A673 (cell line): ENCODE results near the gene PKNOX2. TPM values are rescaled to one million over a fixed set of nuclear protein-coding genes. Genes with fewer than 3 reads are reported as not detected.

Source experiments
- BruUV-seq: library from RNA; stranded (reverse); fragments of 400-500 nt; replicated peaks from 2 replicates; lab custom pipeline; 2021; lab: Mats Ljungman, UMichigan
- CTCF ChIA-PET: fragments of 300-600 bp; sonication (Branson Sonifier 250); formaldehyde crosslinking; loops from one replicate; lab custom pipeline; 2022; ENCODE audit warnings: antibody characterized with exemption; lab: Charles Lee
- POLR2A ChIA-PET: fragments of 300-600 bp; sonication (Branson Sonifier 250); formaldehyde crosslinking; loops from one replicate; lab custom pipeline; 2022; ENCODE audit warnings: antibody characterized with exemption; ENCODE audit not compliant: low non-redundant PET; lab: Charles Lee
- DNase-seq: peaks from one replicate; pipeline ENCODE4 v3.0.0-alpha.2; 2015; ENCODE audit warnings: low spot score
- H3K27ac ChIP-seq: fragments of 200-600 bp; sonication (generic); 2 replicates; pipeline ENCODE4 v1.5.1; 2016; ENCODE audit warnings: mixed run types, low read depth, mild to moderate bottlenecking, mixed read lengths, antibody characterized with exemption, low read length; ENCODE audit not compliant: poor library complexity, severe bottlenecking
- H3K27me3 ChIP-seq: fragments of 200-600 bp; sonication (generic); replicated peaks from 2 replicates; pipeline ENCODE4 v1.6.1; 2017; ENCODE audit warnings: mixed run types, low read depth, mild to moderate bottlenecking, mixed read lengths, antibody characterized with exemption, low read length; ENCODE audit not compliant: insufficient read depth, poor library complexity
- H3K36me3 ChIP-seq: fragments of 200-600 bp; sonication (generic); 2 replicates; pipeline ENCODE4 v1.6.1; 2016; ENCODE audit warnings: mixed run types, mild to moderate bottlenecking, mixed read lengths, antibody characterized with exemption, low read length; ENCODE audit not compliant: insufficient read depth, poor library complexity, severe bottlenecking
- H3K4me1 ChIP-seq: fragments of 200-600 bp; sonication (generic); 2 replicates; pipeline ENCODE4 v1.6.1; 2017; ENCODE audit warnings: mixed run types, mild to moderate bottlenecking, mixed read lengths, antibody characterized with exemption, low read length; ENCODE audit not compliant: insufficient read depth, poor library complexity, severe bottlenecking
- H3K4me3 ChIP-seq: fragments of 200-600 bp; sonication (generic); 2 replicates; pipeline ENCODE4 v1.5.1; 2016; ENCODE audit warnings: low read depth, mixed run types, mild to moderate bottlenecking, mixed read lengths, low read length; ENCODE audit not compliant: poor library complexity, severe bottlenecking
- H3K9me3 ChIP-seq: fragments of 200-600 bp; sonication (generic); 2 replicates; pipeline ENCODE4 v1.6.1; 2016; ENCODE audit warnings: mixed run types, low read depth, mild to moderate bottlenecking, mixed read lengths, antibody characterized with exemption, low read length; ENCODE audit not compliant: poor library complexity, severe bottlenecking
- EZH2 ChIP-seq: fragments of 200-600 bp; sonication (generic); IDR thresholded peaks from 2 replicates; pipeline ENCODE4 v1.6.1; 2017; ENCODE audit warnings: borderline replicate concordance, low read depth, mild to moderate bottlenecking, mixed read lengths, antibody characterized with exemption, low read length; ENCODE audit not compliant: poor library complexity, severe bottlenecking
- intact Hi-C: fragments of 100-400 bp; cut with micrococcal nuclease; formaldehyde crosslinking; loops from one replicate; pipeline ENCODE4 v1.10.0; 2022; ENCODE audit not compliant: unreplicated experiment
- total RNA-seq: library from RNA; stranded (reverse); gene quantifications from 2 replicates; pipeline ENCODE4 v1.2.3, GENCODE V29; 2021
- TF ChIP-seq, protein P1 (sequence below): fragments of 300-800, 200-600 bp; sonication (generic); conservative IDR thresholded peaks from 2 replicates; pipeline ENCODE4 v1.5.1; 2017; ENCODE audit warnings: low read depth, mild to moderate bottlenecking, antibody characterized with exemption, low read length, moderate library complexity, mixed read lengths

The PKNOX2 gene
- total RNA-seq, 1 experiment from 2014 or later, result 1.1 TPM

DNA sequence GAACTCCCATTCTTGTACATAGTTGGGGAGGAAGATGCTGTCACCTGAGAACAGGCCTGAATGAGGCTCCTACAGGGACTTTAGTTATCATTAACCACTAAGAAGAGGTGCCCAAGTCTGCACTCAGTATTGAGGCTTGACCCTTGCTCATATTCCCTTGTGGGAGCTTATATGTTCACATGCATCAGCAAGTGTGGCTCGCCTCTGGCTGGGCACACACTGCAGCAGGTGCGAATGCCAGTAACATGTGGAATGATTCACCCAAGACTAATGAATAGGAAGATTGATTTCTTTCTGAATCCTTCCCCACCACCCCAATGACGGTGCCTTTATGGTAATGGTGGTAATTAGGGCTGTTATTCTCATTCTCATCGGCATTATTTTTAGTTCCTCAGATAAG is 204.2 kb downstream of the PKNOX2 start:
- intact Hi-C loops, result no loop called here
- H3K27me3 ChIP-seq, result no peaks in the 10 kb centered on the region
- BruUV-seq, result no TSS peak
- H3K9me3 ChIP-seq, result no peaks in the 10 kb centered on the region
- TF ChIP-seq, protein P1, sequence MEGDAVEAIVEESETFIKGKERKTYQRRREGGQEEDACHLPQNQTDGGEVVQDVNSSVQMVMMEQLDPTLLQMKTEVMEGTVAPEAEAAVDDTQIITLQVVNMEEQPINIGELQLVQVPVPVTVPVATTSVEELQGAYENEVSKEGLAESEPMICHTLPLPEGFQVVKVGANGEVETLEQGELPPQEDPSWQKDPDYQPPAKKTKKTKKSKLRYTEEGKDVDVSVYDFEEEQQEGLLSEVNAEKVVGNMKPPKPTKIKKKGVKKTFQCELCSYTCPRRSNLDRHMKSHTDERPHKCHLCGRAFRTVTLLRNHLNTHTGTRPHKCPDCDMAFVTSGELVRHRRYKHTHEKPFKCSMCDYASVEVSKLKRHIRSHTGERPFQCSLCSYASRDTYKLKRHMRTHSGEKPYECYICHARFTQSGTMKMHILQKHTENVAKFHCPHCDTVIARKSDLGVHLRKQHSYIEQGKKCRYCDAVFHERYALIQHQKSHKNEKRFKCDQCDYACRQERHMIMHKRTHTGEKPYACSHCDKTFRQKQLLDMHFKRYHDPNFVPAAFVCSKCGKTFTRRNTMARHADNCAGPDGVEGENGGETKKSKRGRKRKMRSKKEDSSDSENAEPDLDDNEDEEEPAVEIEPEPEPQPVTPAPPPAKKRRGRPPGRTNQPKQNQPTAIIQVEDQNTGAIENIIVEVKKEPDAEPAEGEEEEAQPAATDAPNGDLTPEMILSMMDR, result no peak
- no peak for TF ChIP-seq EZH2
- POLR2A ChIA-PET, result no interaction called here
- CTCF ChIA-PET, result interaction anchor here (1.3 kb wide), 1 partner anchor 23 kb away, joined by 3 read pairs; no protein-coding TSS in a partner anchor
- H3K4me1 ChIP-seq, result peaks cover 13% of the 10 kb centered on the region
- H3K36me3 ChIP-seq, result no peaks in the 10 kb centered on the region
- no peak for DNase-seq
- H3K4me3 ChIP-seq, result no peak overlapping the region
- no peak overlapping the region for H3K27ac ChIP-seq

DNA sequence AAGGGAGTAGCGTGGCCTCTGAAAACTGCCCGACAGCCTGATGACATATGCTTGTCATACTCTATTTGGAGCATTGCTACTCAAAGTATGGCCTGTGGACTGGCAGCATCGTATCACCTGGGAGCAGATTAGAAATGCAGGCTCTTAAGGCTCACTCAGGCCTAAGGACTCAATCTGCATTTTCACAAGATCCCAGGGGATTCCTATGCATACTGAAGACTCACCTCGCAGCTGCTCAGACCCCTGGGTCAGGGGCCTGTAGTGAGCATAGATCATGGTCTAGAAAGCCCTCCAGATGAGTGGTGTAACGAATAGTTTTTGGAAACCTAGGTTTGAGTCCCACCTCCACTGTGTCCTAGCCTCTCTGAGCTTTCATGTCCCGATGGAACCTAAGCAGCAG is 205.3 kb downstream of the PKNOX2 start:
- intact Hi-C loops, result no loop called here
- no peak for DNase-seq
- CTCF ChIA-PET, result interaction anchor here (1.3 kb wide), 1 partner anchor 24 kb away, joined by 3 read pairs; no protein-coding TSS in a partner anchor
- no peak overlapping the region for H3K4me3 ChIP-seq
- H3K27ac ChIP-seq, result no peak overlapping the region
- BruUV-seq, result no TSS peak
- TF ChIP-seq, protein P1, result no peak
- no peak for TF ChIP-seq EZH2
- H3K4me1 ChIP-seq, result peaks cover 11% of the 10 kb centered on the region
- H3K36me3 ChIP-seq, result no peaks in the 10 kb centered on the region
- POLR2A ChIA-PET, result interaction anchor here (0.6 kb wide), 1 partner anchor 204 kb away, joined by 3 read pairs; no protein-coding TSS in a partner anchor
- H3K27me3 ChIP-seq, result no peaks in the 10 kb centered on the region
- H3K9me3 ChIP-seq, result no peaks in the 10 kb centered on the region

DNA sequence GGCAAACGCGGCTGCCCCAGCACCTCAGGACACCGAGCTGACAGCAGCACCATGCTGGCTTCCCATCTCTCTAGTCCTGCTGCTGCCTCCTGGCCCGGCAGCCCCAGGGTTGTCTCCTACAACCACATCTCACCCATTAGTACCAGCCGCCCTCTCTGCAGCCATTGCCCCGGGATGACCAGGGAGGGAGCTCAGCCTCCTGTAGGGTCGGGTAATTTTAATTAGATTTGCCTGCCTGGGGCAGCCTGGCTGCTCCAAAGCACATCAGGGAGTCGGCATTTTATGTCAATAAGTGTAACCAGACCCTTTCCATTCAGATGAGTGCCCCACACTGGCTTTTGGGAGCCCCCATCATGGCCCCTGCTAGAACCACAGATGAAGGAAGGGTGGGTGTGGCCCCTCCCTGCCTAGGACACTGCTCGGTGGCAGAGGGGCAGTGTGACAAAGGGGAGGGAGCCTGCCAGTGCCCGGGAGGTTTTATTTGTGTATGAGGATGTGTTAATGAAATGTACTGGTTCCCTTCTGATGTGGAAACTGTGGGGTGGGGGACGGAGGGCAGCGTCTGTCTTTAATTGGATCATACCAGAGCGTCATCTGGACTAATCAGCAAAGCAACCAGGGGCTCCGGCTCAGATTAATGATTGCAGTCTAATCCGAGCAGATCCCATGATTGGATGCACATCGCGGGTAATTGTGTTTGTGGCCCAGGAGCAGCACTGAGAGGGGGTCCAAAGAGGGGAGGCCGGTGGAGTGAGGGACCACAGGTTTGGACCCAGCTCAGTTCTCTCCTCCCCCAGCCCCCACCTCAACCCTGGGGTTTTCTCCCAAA is 206.2 kb downstream of the PKNOX2 start:
- H3K4me3 ChIP-seq, result no peak overlapping the region

More for the DNA sequence above, 206.2 kb downstream of the PKNOX2 start:
- POLR2A ChIA-PET, result no interaction called here
- intact Hi-C loops, result no loop called here
- CTCF ChIA-PET, result no interaction called here
- H3K27ac ChIP-seq, result no peak overlapping the region
- no TSS peak for BruUV-seq
- H3K9me3 ChIP-seq, result no peaks in the 10 kb centered on the region
- no peaks in the 10 kb centered on the region for H3K36me3 ChIP-seq
- no peak for DNase-seq
- H3K4me1 ChIP-seq, result peaks cover under 1% of the 10 kb centered on the region
- H3K27me3 ChIP-seq, result peaks cover under 1% of the 10 kb centered on the region
- TF ChIP-seq EZH2, result no peak
- TF ChIP-seq, protein P1, result no peak
